GM12892 (cell line): Measurements from ENCODE around the gene EFCAB14.

Source experiments
- DNase-seq: peaks from one replicate; pipeline ENCODE4 v3.0.0; 2011; ENCODE audit not compliant: insufficient read length
- FAIRE-seq: peaks from 2 replicates; lab custom pipeline; 2011; peaks lifted over from hg19 to GRCh38; lab: Jason Lieb, UNC
- POLR2A ChIP-seq: IDR thresholded peaks from 2 replicates; pipeline ENCODE4 v1.6.1; 2011; ENCODE audit warnings: low read depth, low read length, control low read depth
- POLR2AphosphoS5 ChIP-seq: IDR thresholded peaks from 2 replicates; pipeline ENCODE4 v1.6.1; 2011; ENCODE audit warnings: low read depth, low read length, control low read depth
- TAF1 ChIP-seq: IDR thresholded peaks from 2 replicates; pipeline ENCODE4 v1.6.1; 2011; ENCODE audit warnings: low read depth, mild to moderate bottlenecking, control low read depth, low read length, borderline replicate concordance

Gene EFCAB14

GRCh38 chr1:46645815-46646214, 73.1 kb downstream of the EFCAB14 start:
- DNase-seq, result no peak
- TF ChIP-seq POLR2A, result no peak
- FAIRE-seq, result no peak

DNA sequence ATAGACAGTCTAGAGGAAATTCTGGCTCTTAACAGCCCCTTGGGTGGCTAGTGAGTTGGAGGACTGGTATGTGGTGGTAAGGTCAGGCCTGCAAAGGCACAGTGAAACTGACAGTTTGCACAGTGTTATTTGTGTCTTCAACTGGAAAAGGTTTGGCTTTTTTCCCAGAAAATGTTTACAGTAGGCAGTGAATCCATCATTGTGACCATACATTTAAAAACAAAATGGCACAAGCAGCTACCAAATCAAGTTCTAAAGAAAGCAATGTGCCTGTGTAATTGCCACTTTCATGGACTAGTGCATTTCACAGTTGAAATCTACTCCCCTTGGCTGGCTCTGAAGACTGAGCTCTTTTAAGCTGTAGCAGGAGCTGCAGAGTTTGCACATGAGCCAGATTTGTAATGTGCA, 75.5 kb downstream of the EFCAB14 start:
- DNase-seq (no peak), FAIRE-seq (no peak)
- TF ChIP-seq POLR2A, result no peak
- no peak for TF ChIP-seq POLR2AphosphoS5
- TF ChIP-seq TAF1, result no peak

DNA sequence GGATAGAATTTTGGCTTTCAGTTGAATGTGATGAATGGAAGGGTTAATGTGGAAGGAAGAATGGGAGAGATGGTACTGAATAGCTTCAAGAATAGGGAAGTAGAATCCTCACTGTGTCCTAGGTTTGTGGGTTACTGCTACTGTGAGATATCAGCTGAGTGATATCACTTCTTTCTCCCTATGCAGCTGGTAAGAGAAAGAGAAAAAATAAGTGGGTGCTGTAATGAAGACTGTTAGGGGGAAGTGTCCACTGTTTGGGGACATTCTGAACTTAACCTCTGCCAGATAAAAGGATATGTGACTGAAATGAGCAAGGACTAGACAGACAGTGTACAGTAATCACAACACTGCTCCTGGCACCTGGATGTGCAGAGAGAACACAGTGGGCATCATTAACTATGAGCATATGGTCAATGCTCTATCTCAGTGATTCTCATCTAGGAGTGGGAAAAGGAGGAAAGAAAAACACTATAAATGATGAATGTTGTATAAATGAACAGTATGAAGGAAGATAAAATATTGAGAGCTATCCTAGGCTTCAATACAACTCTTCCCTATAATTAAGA, 76.7 kb downstream of the EFCAB14 start:
- TF ChIP-seq POLR2AphosphoS5 (no peak), TAF1 (no peak), POLR2A (no peak)
- FAIRE-seq (no peak), DNase-seq (no peak)

DNA sequence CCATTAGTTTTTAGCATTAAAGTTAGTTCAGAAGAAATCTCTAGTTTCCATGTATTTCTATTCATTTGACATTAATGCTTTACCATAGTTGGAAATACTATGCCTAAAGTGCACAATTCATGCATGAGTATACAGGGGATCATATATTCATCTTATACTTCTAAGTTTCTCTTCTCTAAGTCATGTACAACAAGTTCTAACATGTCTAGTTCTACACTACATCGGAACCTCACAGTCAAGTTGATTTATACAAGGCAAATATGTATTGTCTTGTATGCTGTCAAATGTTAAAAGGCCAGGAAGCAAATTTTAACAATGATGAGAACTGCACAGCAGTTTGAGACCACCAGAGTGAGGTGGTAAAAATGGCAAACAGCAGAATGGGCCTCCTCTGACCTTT, 79.4 kb downstream of the EFCAB14 start:
- no peak for FAIRE-seq
- no peak for DNase-seq
- TF ChIP-seq POLR2A (no peak), TAF1 (no peak)

DNA sequence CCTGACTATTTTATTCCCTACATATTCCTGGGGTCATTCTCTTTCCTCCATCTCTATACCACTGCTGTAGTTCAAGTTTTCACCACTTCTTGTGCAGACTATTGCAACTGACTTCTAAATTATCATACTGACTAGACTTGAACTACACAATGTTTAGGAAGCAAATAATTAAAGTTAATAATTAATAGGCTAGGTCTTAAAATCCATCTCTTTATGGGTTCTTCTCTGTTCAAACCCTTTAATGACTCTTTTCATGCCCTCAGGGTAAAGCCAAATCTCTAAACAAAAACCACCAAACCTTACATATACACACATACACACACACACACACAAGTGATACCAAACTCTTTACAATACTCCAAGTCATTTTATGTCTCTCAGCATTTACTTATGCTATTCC, 80.0 kb downstream of the EFCAB14 start:
- no peak for FAIRE-seq
- DNase-seq, result no peak
- TF ChIP-seq TAF1 (no peak), POLR2AphosphoS5 (no peak), POLR2A (no peak)

DNA sequence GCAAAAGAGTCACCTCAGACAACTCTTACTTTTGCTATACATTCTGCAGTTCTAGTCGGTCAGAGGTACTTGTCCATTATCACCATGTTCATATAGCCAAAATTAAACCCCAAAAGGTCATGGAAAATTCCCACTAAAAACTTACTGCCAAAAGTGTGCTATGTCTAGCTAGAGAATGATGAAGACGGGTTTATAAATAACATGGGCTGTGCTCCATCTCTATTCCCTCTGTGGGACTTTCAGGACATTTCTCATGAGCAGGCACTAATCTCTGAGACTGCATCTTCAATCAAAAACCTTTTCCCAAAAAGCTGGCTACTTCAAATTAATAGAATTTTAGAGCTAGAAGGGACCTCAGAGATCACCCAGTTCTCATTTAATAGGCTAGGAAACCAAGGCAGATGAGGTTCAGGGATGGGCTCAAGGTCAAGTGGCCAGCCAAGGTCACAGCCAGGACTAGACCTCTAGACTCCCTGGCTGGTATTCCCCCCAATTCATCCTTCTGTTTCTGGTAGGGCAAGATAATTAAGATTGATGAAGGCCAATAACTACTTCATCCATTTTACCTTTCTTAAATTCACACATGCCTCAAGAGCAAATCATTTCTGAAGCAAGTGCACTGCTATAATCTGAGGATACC, 81.3 kb downstream of the EFCAB14 start:
- TF ChIP-seq POLR2A (no peak), TAF1 (no peak), POLR2AphosphoS5 (no peak)
- FAIRE-seq (no peak), DNase-seq (no peak)

DNA sequence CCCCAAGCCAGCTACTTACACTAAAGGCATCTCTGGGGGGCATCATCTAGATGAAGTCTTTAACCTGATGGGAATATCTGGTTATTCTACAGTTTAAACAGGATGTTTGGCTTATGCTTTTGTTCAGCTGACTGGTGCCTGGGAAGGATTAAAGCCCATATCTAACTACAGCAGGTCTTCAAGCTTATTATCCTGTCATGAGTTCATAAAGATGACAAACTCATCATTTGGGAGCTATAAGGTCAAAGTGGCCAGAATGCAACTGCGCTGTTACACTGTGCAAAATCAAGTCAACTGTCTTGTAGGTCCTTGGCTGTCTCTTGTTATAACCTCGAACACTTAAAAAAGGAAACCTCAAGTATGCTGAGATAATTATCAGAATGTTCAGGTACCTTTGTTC, 83.7 kb downstream of the EFCAB14 start:
- DNase-seq (no peak), FAIRE-seq (no peak)
- TF ChIP-seq POLR2A (no peak), TAF1 (no peak), POLR2AphosphoS5 (no peak)

- no peak for FAIRE-seq
- no peak for TF ChIP-seq POLR2AphosphoS5
- TF ChIP-seq POLR2A, result no peak
- no peak for TF ChIP-seq TAF1
- DNase-seq, result no peak
Measured at GRCh38 chr1:46630719-46631118, 88.2 kb downstream of the EFCAB14 start.
